GM18520 (cell line): ENCODE data around the gene SHLD2.
"Not testable (repeated sequence)": the region's sequence is repeated elsewhere in the genome, so short reads cannot be mapped to it uniquely, and the experiment has no call there.

ENCODE experiments used
- ATAC-seq: cut with Tn5 transposase; IDR thresholded peaks from one replicate; pipeline ENCODE4 v1.9.1; 2021; ENCODE audit not compliant: unreplicated experiment

SHLD2 gene

GRCh38 chr10:87210309-87210708, 115.3 kb downstream of the SHLD2 start:
- ATAC-seq, result not testable (repeated sequence)

GRCh38 chr10:87211848-87212247, 116.8 kb downstream of the SHLD2 start:
- not testable (repeated sequence) for ATAC-seq

- not testable (repeated sequence) for ATAC-seq
Observed at GRCh38 chr10:87213150-87213765, 118.3 kb downstream of the SHLD2 start.

GRCh38 chr10:87213806-87214205, 118.8 kb downstream of the SHLD2 start:
- not testable (repeated sequence) for ATAC-seq

- not testable (repeated sequence) for ATAC-seq
Observed at GRCh38 chr10:87216120-87216519, 121.1 kb downstream of the SHLD2 start.

GRCh38 chr10:87219370-87219769, 124.4 kb downstream of the SHLD2 start:
- not testable (repeated sequence) for ATAC-seq

- not testable (repeated sequence) for ATAC-seq
Observed at GRCh38 chr10:87222789-87223188, 127.8 kb downstream of the SHLD2 start.

GRCh38 chr10:87225148-87225547, 130.1 kb downstream of the SHLD2 start, which contains the start of gene NUTM2A:
NUTM2A (plus strand) TSS chr10:87225448; CDS start chr10:87225831, 383 bp downstream.
- ATAC-seq, result not testable (repeated sequence)

- not testable (repeated sequence) for ATAC-seq
Observed at GRCh38 chr10:87228247-87228646, 133.2 kb downstream of the SHLD2 start.

GRCh38 chr10:87229211-87229610, 134.2 kb downstream of the SHLD2 start:
- not testable (repeated sequence) for ATAC-seq

GRCh38 chr10:87234854-87235253, 139.8 kb downstream of the SHLD2 start:
- ATAC-seq, result not testable (repeated sequence)

- ATAC-seq, result not testable (repeated sequence)
Observed at GRCh38 chr10:87237244-87237643, 142.2 kb downstream of the SHLD2 start.

GRCh38 chr10:87239346-87239808, 144.4 kb downstream of the SHLD2 start:
- ATAC-seq, result not testable (repeated sequence)
